Measurements from ENCODE around the gene SH3D21. TPM values are rescaled to one million over a fixed set of nuclear protein-coding genes. Genes with fewer than 3 reads are reported as not detected.

SH3D21 gene
- total and polyA plus RNA-seq, 11 donors, result 0.38 to 3.1 (median 1.4) TPM

DNA sequence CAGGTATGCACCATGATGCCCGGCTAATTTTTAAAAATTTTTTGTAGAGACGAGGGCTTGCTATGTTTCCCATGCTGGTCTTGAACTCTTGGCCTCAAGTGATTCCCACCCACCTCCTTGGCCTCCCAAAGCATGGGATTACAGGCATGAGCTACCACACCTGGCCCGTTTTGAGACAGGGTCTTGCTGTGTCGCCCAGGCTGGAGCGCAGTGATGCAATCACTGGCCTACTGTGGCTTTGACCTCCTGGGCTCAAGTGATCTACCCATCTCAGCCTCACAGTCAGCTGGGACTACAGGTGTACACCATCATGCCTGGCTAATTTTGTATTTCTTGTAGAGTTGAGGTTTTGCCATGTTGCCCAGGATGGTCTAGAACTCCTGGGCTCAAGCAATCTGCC lies 7.5 kb upstream of the SH3D21 start:
- no peak for ATAC-seq
- intact Hi-C loops (cut with DNase I), result loop anchor here in 1 of 10 donors (10.0 kb wide), 1 partner anchor 194 kb away; no protein-coding TSS in a partner anchor
- H3K36me3 ChIP-seq, result peaks cover 0 to 99% (median 92%) of the 10 kb centered on the region in 9 donors

DNA sequence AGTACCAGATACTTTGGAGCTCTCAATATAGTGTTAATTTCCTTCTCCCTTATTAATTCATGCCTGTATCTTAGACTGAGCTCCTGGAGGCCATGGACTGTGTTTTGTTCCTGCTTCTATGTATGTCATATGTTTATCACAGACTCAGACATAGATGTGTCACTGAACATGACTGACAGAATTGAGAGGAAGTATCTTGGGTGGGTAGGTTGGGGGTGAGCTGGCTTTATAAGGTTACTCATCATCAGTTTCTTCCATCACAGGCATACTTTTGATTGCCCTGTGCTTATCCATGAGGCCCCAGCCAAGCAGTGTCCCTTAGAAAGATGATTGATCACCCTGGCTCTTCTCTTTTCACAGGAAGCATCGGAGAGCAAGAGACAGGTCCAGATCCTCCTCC lies 5.6 kb upstream of the SH3D21 start:
- Histone ChIP-seq H3K9me3 (no peaks in the 10 kb centered on the region), H3K36me3 (peaks cover 0 to 98% (median 88%) of the 10 kb centered on the region in 9 donors), H3K4me1 (peaks cover 0 to 23% (median 6%) of the 10 kb centered on the region in 12 donors), H3K27me3 (no peaks in the 10 kb centered on the region), H3K27ac (peak overlapping the region in 6 of 12 donors; percentile 1 to 52 (median 43)), H3K4me3 (no peak overlapping the region)
- intact Hi-C loops (cut with DNase I), result no loop called here
- no peak for ATAC-seq
- no peak for TF ChIP-seq POLR2A (IDR thresholded peaks at IDR 0.05)
- TF ChIP-seq, protein P1, sequence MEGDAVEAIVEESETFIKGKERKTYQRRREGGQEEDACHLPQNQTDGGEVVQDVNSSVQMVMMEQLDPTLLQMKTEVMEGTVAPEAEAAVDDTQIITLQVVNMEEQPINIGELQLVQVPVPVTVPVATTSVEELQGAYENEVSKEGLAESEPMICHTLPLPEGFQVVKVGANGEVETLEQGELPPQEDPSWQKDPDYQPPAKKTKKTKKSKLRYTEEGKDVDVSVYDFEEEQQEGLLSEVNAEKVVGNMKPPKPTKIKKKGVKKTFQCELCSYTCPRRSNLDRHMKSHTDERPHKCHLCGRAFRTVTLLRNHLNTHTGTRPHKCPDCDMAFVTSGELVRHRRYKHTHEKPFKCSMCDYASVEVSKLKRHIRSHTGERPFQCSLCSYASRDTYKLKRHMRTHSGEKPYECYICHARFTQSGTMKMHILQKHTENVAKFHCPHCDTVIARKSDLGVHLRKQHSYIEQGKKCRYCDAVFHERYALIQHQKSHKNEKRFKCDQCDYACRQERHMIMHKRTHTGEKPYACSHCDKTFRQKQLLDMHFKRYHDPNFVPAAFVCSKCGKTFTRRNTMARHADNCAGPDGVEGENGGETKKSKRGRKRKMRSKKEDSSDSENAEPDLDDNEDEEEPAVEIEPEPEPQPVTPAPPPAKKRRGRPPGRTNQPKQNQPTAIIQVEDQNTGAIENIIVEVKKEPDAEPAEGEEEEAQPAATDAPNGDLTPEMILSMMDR (IDR thresholded peaks at IDR 0.05), result no peak
- 81 to 100% (median 94%) methylated on average over 1 of the region's 1 CpG for WGBS, 4 donors
- no peak for DNase-seq

More for the DNA sequence above, 7.5 kb upstream of the SH3D21 start:
- Histone ChIP-seq H3K9me3 (no peaks in the 10 kb centered on the region), H3K27ac (no peak overlapping the region), H3K4me1 (peaks cover 0 to 14% (median 6%) of the 10 kb centered on the region in 12 donors), H3K4me3 (no peak overlapping the region), H3K27me3 (no peaks in the 10 kb centered on the region)
- 87 to 96% (median 90%) methylated on average over 5 of the region's 5 CpGs for WGBS, 4 donors
- TF ChIP-seq, protein P1 (IDR thresholded peaks at IDR 0.05), result no peak
- TF ChIP-seq POLR2A (IDR thresholded peaks at IDR 0.05), result no peak
- DNase-seq, result no peak

DNA sequence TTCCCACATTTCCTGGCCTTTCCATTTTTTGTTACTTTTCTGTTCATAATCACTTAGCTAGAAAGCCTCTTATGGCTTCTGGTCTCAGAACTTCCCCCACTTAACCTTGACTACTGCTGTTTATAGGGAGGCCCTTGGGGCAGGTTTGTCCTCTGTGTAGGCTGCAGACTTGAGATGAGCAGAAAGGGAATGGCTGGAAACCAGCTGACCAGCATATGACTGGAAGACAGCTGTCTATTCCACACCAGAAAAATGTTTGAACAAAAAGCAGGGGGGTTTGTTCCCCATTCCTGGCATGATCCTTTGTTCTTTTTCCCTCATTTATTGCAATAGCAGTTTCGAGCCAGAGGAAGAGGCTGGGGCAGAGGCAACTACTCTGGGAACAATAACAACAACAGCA lies 4.9 kb upstream of the SH3D21 start:
- H3K27ac ChIP-seq, result peak overlapping the region in 1 of 12 donors; percentile 43
- intact Hi-C loops (cut with DNase I), result no loop called here
- H3K4me1 ChIP-seq, result peaks cover 0 to 30% (median 13%) of the 10 kb centered on the region in 12 donors
- no peaks in the 10 kb centered on the region for H3K27me3 ChIP-seq
- H3K4me3 ChIP-seq, result no peak overlapping the region
- ATAC-seq (no peak), DNase-seq (no peak)
- WGBS, 4 donors, result 68 to 89% (median 79%) methylated on average over 1 of the region's 1 CpG
- peaks cover 0 to 91% (median 81%) of the 10 kb centered on the region in 9 donors for H3K36me3 ChIP-seq
- TF ChIP-seq POLR2A (IDR thresholded peaks at IDR 0.05), result no peak
- TF ChIP-seq, protein P1 (IDR thresholded peaks at IDR 0.05), result no peak
- no peaks in the 10 kb centered on the region for H3K9me3 ChIP-seq

DNA sequence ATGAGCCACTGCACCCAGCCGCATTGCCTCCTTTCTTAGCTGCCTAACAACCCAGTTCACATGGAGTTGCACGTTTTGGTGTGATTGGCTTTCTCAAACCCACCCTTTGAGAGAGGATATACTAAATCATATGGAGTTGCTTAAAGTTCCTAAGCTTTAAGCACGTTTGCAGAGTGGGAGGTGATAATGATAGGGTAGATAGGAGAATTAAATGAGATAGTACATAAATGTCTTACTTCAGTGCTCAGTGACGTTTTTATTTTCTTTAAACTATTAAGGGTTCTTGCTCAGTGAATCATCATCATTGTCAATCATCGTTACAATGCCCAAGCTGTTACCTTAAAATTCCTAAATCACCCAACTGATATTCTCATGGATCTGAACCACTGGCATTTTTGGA lies 2.9 kb upstream of the SH3D21 start:
- intact Hi-C loops (cut with DNase I), result no loop called here
- Histone ChIP-seq H3K4me1 (peaks cover 0 to 38% (median 24%) of the 10 kb centered on the region in 12 donors), H3K36me3 (peaks cover 0 to 70% (median 60%) of the 10 kb centered on the region in 9 donors), H3K4me3 (no peak overlapping the region), H3K9me3 (no peaks in the 10 kb centered on the region), H3K27me3 (no peaks in the 10 kb centered on the region), H3K27ac (no peak overlapping the region)
- DNase-seq, result no peak
- no peak for ATAC-seq
- 70 to 80% (median 75%) methylated on average over 5 of the region's 5 CpGs for WGBS, 4 donors
- TF ChIP-seq POLR2A (IDR thresholded peaks at IDR 0.05), result no peak
- TF ChIP-seq, protein P1 (IDR thresholded peaks at IDR 0.05), result no peak
